ENCODE results near the gene MMP25. TPM values are rescaled to one million over a fixed set of nuclear protein-coding genes. Genes with fewer than 3 reads are reported as not detected.

Gene MMP25
- total RNA-seq, 3 donors from 2014 or later (not counting 1 experiment from before 2014, with no cell fraction given) = 2.0 to 62.2 (median 5.6) TPM

DNA sequence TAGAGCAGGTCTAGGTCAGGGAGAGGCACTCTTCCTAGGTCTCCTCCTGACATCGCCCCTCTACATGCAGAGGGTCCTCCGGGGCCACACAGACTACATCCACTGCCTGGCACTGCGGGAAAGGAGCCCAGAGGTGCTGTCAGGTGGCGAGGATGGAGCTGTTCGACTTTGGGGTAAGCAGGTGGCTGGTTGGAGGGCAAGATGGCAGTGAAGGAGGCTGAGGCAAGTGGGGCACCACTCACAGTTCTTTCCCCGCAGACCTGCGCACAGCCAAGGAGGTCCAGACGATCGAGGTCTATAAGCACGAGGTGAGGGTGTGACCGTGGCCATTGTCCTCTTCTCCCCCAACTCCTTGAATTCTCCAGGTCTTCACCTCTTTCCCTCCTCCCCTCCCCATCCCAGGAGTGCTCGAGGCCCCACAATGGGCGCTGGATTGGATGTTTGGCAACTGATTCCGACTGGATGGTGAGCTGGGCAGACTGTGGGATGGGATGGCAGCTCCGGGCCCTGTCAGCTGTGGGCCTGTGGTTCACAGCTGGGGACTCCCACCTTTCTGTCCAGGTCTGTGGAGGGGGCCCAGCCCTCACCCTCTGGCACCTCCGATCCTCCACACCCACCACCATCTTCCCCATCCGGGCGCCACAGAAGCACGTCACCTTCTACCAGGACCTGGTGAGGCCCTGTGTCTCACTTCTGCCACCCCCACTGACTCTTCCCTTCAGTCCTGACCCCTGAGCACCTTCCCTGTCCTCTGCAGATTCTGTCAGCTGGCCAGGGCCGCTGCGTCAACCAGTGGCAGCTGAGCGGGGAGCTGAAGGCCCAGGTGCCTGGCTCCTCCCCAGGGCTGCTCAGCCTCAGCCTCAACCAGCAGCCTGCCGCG lies 19.5 kb upstream of the MMP25 start:
- H3K4me3 ChIP-seq (ENCODE audit: low read length) = no peak overlapping the region
- H3K27me3 Mint-ChIP-seq (ENCODE audit: low read depth in 2 of 2) = peaks cover 7 to 24% of the 10 kb centered on the region in 2 donors

DNA sequence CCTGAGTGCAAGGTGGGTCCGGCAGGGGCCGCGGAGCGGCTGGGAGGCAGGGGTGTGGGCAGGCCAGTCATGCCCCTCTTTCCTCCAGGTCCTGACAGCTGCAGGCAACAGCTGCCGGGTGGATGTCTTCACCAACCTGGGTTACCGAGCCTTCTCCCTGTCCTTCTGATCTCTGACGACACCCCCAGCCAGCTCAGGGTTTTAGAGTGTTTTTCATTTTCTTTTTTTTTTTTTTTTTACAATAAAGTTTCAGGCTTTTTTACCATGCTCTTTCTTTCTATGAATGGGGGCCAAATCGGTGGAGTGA lies 18.9 kb upstream of the MMP25 start:
- 95% methylated on average over 6 of the region's 8 CpGs for WGBS (ENCODE audit: insufficient coverage)

More for the DNA sequence above, 19.5 kb upstream of the MMP25 start:
- no peaks in the 10 kb centered on the region for H3K9me3 ChIP-seq (ENCODE audit: control insufficient read depth, insufficient read depth, low read length)
- H3K9me3 Mint-ChIP-seq = no peaks in the 10 kb centered on the region
- 97% methylated on average over 22 of the region's 24 CpGs for WGBS (ENCODE audit: insufficient coverage)
- H3K27ac Mint-ChIP-seq = no peak overlapping the region
- intact Hi-C loops (cut with micrococcal nuclease) = no loop called here
- peaks cover 23% of the 10 kb centered on the region for H3K27me3 ChIP-seq (ENCODE audit: control insufficient read depth, insufficient read depth, low read length)
- DNase-seq (no peak), ATAC-seq (no peak)
- H3K36me3 ChIP-seq (ENCODE audit: control insufficient read depth, insufficient read depth, low read length) = peaks cover 15% of the 10 kb centered on the region
- H3K4me3 Mint-ChIP-seq = no peak overlapping the region
- H3K27ac ChIP-seq (ENCODE audit: low read length) = no peak overlapping the region
- TF ChIP-seq, protein P1, sequence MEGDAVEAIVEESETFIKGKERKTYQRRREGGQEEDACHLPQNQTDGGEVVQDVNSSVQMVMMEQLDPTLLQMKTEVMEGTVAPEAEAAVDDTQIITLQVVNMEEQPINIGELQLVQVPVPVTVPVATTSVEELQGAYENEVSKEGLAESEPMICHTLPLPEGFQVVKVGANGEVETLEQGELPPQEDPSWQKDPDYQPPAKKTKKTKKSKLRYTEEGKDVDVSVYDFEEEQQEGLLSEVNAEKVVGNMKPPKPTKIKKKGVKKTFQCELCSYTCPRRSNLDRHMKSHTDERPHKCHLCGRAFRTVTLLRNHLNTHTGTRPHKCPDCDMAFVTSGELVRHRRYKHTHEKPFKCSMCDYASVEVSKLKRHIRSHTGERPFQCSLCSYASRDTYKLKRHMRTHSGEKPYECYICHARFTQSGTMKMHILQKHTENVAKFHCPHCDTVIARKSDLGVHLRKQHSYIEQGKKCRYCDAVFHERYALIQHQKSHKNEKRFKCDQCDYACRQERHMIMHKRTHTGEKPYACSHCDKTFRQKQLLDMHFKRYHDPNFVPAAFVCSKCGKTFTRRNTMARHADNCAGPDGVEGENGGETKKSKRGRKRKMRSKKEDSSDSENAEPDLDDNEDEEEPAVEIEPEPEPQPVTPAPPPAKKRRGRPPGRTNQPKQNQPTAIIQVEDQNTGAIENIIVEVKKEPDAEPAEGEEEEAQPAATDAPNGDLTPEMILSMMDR (IDR thresholded peaks at IDR 0.05) = no peak
- H3K4me1 ChIP-seq (ENCODE audit: control insufficient read depth, insufficient read depth, low read length) = peaks cover 54% of the 10 kb centered on the region
- H3K36me3 Mint-ChIP-seq = no peaks in the 10 kb centered on the region
- peaks cover 28 to 52% of the 10 kb centered on the region in 2 donors for H3K4me1 Mint-ChIP-seq

DNA sequence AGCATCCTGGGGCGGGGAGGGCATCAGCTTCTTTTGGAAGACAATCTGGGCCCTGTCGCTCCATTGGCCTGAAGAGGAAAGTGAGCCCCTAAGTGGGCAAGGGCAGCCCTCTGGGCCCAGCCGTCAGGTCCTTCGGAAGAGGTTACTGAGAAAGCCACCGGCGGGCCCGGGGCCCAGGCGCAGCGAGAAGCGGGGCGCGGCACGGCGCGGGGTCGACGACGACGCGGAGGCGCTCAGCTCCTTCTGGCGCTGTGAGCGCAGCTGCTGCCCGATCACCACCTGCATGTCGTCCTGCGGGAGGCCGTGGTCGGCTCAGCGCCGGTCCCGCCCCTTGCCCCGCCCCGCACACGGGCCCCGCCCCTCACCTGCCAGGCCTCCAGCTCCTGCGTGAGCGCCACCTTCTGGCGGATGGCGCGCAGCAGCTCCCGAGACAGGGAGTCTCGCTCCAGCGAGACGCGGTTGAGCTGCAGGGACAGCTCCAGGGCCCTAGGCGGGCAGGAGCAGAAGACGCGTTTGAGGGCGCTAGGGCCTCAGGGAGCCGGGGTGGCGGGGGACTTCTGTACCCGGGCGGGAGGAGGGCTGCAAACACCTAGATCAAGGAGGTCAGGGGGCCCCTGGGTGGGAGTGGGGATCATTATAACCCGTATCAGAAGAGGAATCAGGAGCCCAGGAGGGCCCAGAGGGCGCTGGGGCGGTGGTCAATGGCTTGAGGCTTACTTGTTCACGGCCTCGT lies 18.2 kb upstream of the MMP25 start:
- intact Hi-C loops (cut with micrococcal nuclease) = loop anchor here (2.0 kb wide), 1 partner anchor 23 kb away; no protein-coding TSS in a partner anchor
- DNase-seq (peak; percentile 74 to 94), ATAC-seq (peak; percentile 39 to 63 (median 51))
- Histone ChIP-seq H3K27ac (ENCODE audit: low read length) (no peak overlapping the region), H3K36me3 (ENCODE audit: control insufficient read depth, insufficient read depth, low read length) (peaks cover 15% of the 10 kb centered on the region), H3K9me3 (ENCODE audit: control insufficient read depth, insufficient read depth, low read length) (no peaks in the 10 kb centered on the region), H3K27me3 (ENCODE audit: control insufficient read depth, insufficient read depth, low read length) (peaks cover 24% of the 10 kb centered on the region), H3K4me1 (ENCODE audit: control insufficient read depth, insufficient read depth, low read length) (peaks cover 41% of the 10 kb centered on the region), H3K4me3 (ENCODE audit: low read length) (no peak overlapping the region)
- H3K27me3 Mint-ChIP-seq (ENCODE audit: low read depth in 2 of 2) = peaks cover 17 to 33% of the 10 kb centered on the region in 2 donors
- no peak overlapping the region for H3K4me3 Mint-ChIP-seq
- TF ChIP-seq, protein P1 (IDR thresholded peaks at IDR 0.05) = peak; percentile 72
- H3K36me3 Mint-ChIP-seq = no peaks in the 10 kb centered on the region
- no peak overlapping the region for H3K27ac Mint-ChIP-seq
- no peaks in the 10 kb centered on the region for H3K9me3 Mint-ChIP-seq
- peaks cover 17 to 46% of the 10 kb centered on the region in 2 donors for H3K4me1 Mint-ChIP-seq
- 9% methylated on average over 58 of the region's 58 CpGs for WGBS (ENCODE audit: insufficient coverage)

More for the DNA sequence above, 18.9 kb upstream of the MMP25 start:
- Mint-ChIP-seq H3K27ac (no peak overlapping the region), H3K4me3 (no peak overlapping the region), H3K27me3 (ENCODE audit: low read depth in 2 of 2) (peaks cover 10 to 26% of the 10 kb centered on the region in 2 donors), H3K9me3 (no peaks in the 10 kb centered on the region), H3K4me1 (peaks cover 23 to 46% of the 10 kb centered on the region in 2 donors), H3K36me3 (no peaks in the 10 kb centered on the region)
- Histone ChIP-seq H3K36me3 (ENCODE audit: control insufficient read depth, insufficient read depth, low read length) (peaks cover 15% of the 10 kb centered on the region), H3K27ac (ENCODE audit: low read length) (no peak overlapping the region), H3K27me3 (ENCODE audit: control insufficient read depth, insufficient read depth, low read length) (peaks cover 23% of the 10 kb centered on the region), H3K4me3 (ENCODE audit: low read length) (no peak overlapping the region), H3K4me1 (ENCODE audit: control insufficient read depth, insufficient read depth, low read length) (peaks cover 48% of the 10 kb centered on the region), H3K9me3 (ENCODE audit: control insufficient read depth, insufficient read depth, low read length) (no peaks in the 10 kb centered on the region)
- TF ChIP-seq, protein P1 (IDR thresholded peaks at IDR 0.05) = no peak
- intact Hi-C loops (cut with micrococcal nuclease) = no loop called here
- no peak for DNase-seq
- ATAC-seq = no peak

Measured in natural killer cell (primary cell).